Naive thymus-derived CD4-positive, alpha-beta T cell (primary cell): ENCODE measurements around the gene ZC2HC1B. TPM values are rescaled to one million over a fixed set of nuclear protein-coding genes. Genes with fewer than 3 reads are reported as not detected.

Experiments used
- ATAC-seq: fragments of 150-1000 bp; cut with Tn5 transposase; 2 replicates; pipeline ENCODE4 v1.10.0; 2021; ENCODE audit warnings: mild to moderate bottlenecking, moderate library complexity
- CTCF ChIA-PET: fragments of 350-600 bp; sonication (Branson Sonifier 250); formaldehyde crosslinking; loops from one replicate; lab custom pipeline; 2021; ENCODE audit warnings: antibody characterized with exemption; lab: Charles Lee
- POLR2A ChIA-PET: fragments of 350-600 bp; sonication (Branson Sonifier 250); formaldehyde crosslinking; loops from one replicate; lab custom pipeline; 2021; ENCODE audit warnings: antibody characterized with exemption, inconsistent platforms; lab: Charles Lee
- DNase-seq, 9 donors: peaks; one replicate each; pipeline versions ENCODE4 v3.0.0 to v3.0.0-alpha.2; 2020 to 2022; ENCODE audit warnings: mixed read lengths in 1 of 9
- H3K27ac ChIP-seq: one replicate; pipeline ENCODE4 v1.7.0; 2013; ENCODE audit warnings: mild to moderate bottlenecking, low read depth, low read length, moderate library complexity
- H3K27me3 ChIP-seq, 2 donors: one replicate each; pipeline ENCODE4 v1.7.0; 2013; ENCODE audit warnings: low read length in 2 of 2, mild to moderate bottlenecking in 2 of 2, moderate library complexity in 2 of 2; ENCODE audit not compliant: control insufficient read depth in 2 of 2, insufficient read depth in 2 of 2
- H3K36me3 ChIP-seq, 3 experiments: 1 replicate in 2 of 3; 2 replicates in 1 of 3; pipeline ENCODE4 v1.7.0; 2013; ENCODE audit warnings: low read length in 3 of 3, mild to moderate bottlenecking in 3 of 3, moderate library complexity in 1 of 3; ENCODE audit not compliant: insufficient read depth in 3 of 3, control insufficient read depth in 2 of 3
- H3K4me1 ChIP-seq, 2 donors: one replicate each; pipeline ENCODE4 v1.7.0; 2013; ENCODE audit warnings: low read length in 2 of 2, mild to moderate bottlenecking in 2 of 2, moderate library complexity in 1 of 2; ENCODE audit not compliant: control insufficient read depth in 2 of 2, insufficient read depth in 2 of 2
- H3K4me3 ChIP-seq: 2 replicates; pipeline ENCODE4 v1.7.0; 2013; ENCODE audit warnings: mild to moderate bottlenecking, low read length
- H3K9me3 ChIP-seq, 3 experiments: 1 replicate in 2 of 3; 2 replicates in 1 of 3; pipeline ENCODE4 v1.7.0; 2013; ENCODE audit warnings: low read length in 3 of 3; ENCODE audit not compliant: control insufficient read depth in 2 of 3
- H3K27ac Mint-ChIP-seq, 9 donors: one replicate each; pipeline ENCODE4 v1.8.0; 2020 to 2022; ENCODE audit warnings: mixed read lengths in 9 of 9, mild to moderate bottlenecking in 8 of 9, moderate library complexity in 5 of 9, inconsistent platforms in 2 of 9
- H3K27me3 Mint-ChIP-seq, 5 donors: one replicate each; pipeline ENCODE4 v1.8.0; 2021 to 2022; ENCODE audit warnings: mixed read lengths in 5 of 5, mild to moderate bottlenecking in 1 of 5
- H3K36me3 Mint-ChIP-seq, 5 donors: one replicate each; pipeline ENCODE4 v1.8.0; 2020 to 2022; ENCODE audit warnings: mixed read lengths in 5 of 5, mild to moderate bottlenecking in 3 of 5, inconsistent platforms in 1 of 5
- H3K4me1 Mint-ChIP-seq, 7 donors: one replicate each; pipeline ENCODE4 v1.8.0; 2020 to 2022; ENCODE audit warnings: mixed read lengths in 7 of 7, mild to moderate bottlenecking in 3 of 7, inconsistent platforms in 1 of 7
- H3K4me3 Mint-ChIP-seq, 10 donors: one replicate each; pipeline ENCODE4 v1.8.0; 2020 to 2022; ENCODE audit warnings: mild to moderate bottlenecking in 10 of 10, mixed read lengths in 10 of 10, moderate library complexity in 6 of 10, inconsistent platforms in 2 of 10
- H3K9me3 Mint-ChIP-seq, 11 donors: one replicate each; pipeline ENCODE4 v1.8.0; 2020 to 2022; ENCODE audit warnings: mixed read lengths in 11 of 11, mild to moderate bottlenecking in 4 of 11, inconsistent platforms in 1 of 11, moderate library complexity in 1 of 11
- intact Hi-C, 2 donors: fragments of 100-400 bp; cut with micrococcal nuclease; formaldehyde crosslinking; loops; one replicate each; pipeline ENCODE4 v1.15.1; 2023
- polyA plus RNA-seq, 2 donors: library from polyadenylated mRNA; unstranded; fragments of 300-500 nt; fragmentation: Illumina TruSeq; gene quantifications; one replicate each; pipeline ENCODE4 v1.2.3, GENCODE V29; 2021
- total RNA-seq, 6 experiments: library from RNA in 5 of 6; stranded (reverse) in 5 of 6; gene quantifications; 1 replicate in 5 of 6; 2 replicates in 1 of 6; pipeline ENCODE4 v1.2.3 and lab custom pipeline; 2021 to 2026

Gene ZC2HC1B
- total RNA-seq (under 1 TPM in 1 of 5 experiments, not detected in 4; 0.49 TPM), polyA plus RNA-seq (not detected), total RNA-seq (lab: John Stamatoyannopoulos, UW) (not detected)

GRCh38 chr6:143864234-143864633 lies at the start of gene ZC2HC1B:
Gene ZC2HC1B (plus strand): TSS chr6:143864474. CDS start chr6:143864540, 66 bp downstream.
- Histone ChIP-seq H3K4me1 (no peaks in the 10 kb centered on the region), H3K9me3 (no peaks in the 10 kb centered on the region), H3K4me3 (no peak within 1 kb of the TSS), H3K27ac (no peak within 1 kb of the TSS), H3K27me3 (no peaks in the 10 kb centered on the region), H3K36me3 (peaks cover 0 to 51% (median 16%) of the 10 kb centered on the region in 3 experiments)
- Mint-ChIP-seq H3K4me1 (no peaks in the 10 kb centered on the region), H3K27ac (peak within 1 kb of the TSS in 1 of 9 donors; percentile 8), H3K27me3 (no peaks in the 10 kb centered on the region), H3K36me3 (peaks cover 23 to 70% (median 53%) of the 10 kb centered on the region in 5 donors), H3K9me3 (peaks cover 0 to 15% (median 2%) of the 10 kb centered on the region in 11 donors), H3K4me3 (no peak within 1 kb of the TSS)
- DNase-seq, result no peak
- POLR2A ChIA-PET, result no interaction called here
- CTCF ChIA-PET, result no interaction called here
- ATAC-seq, result no peak
- intact Hi-C loops, result no loop called here

GRCh38 chr6:143817621-143818020 lies 46.7 kb upstream of the ZC2HC1B start:
- no peaks in the 10 kb centered on the region for H3K9me3 ChIP-seq
- H3K4me3 Mint-ChIP-seq, result no peak overlapping the region
- H3K27ac Mint-ChIP-seq, result no peak overlapping the region
- no peaks in the 10 kb centered on the region for H3K27me3 Mint-ChIP-seq
- ChIA-PET CTCF (no interaction called here), POLR2A (no interaction called here)
- intact Hi-C loops, result no loop called here
- DNase-seq, result no peak
- H3K27me3 ChIP-seq, result no peaks in the 10 kb centered on the region
- peaks cover 0 to 10% (median 4%) of the 10 kb centered on the region in 5 donors for H3K36me3 Mint-ChIP-seq
- H3K4me3 ChIP-seq, result no peak overlapping the region
- H3K4me1 Mint-ChIP-seq, result peaks cover 0 to 3% (median 0%) of the 10 kb centered on the region in 7 donors
- no peak for ATAC-seq
- no peaks in the 10 kb centered on the region for H3K9me3 Mint-ChIP-seq
- no peak overlapping the region for H3K27ac ChIP-seq
- H3K4me1 ChIP-seq, result no peaks in the 10 kb centered on the region
- H3K36me3 ChIP-seq, result no peaks in the 10 kb centered on the region

- Mint-ChIP-seq H3K9me3 (no peaks in the 10 kb centered on the region), H3K4me3 (no peak overlapping the region), H3K4me1 (peaks cover 0 to 6% (median 0%) of the 10 kb centered on the region in 7 donors), H3K36me3 (peaks cover 0 to 19% (median 4%) of the 10 kb centered on the region in 5 donors), H3K27me3 (no peaks in the 10 kb centered on the region), H3K27ac (no peak overlapping the region)
- H3K4me3 ChIP-seq, result no peak overlapping the region
- no peak for ATAC-seq
- intact Hi-C loops, result no loop called here
- H3K36me3 ChIP-seq, result no peaks in the 10 kb centered on the region
- H3K4me1 ChIP-seq, result no peaks in the 10 kb centered on the region
- H3K27ac ChIP-seq, result no peak overlapping the region
- ChIA-PET CTCF (no interaction called here), POLR2A (no interaction called here)
- H3K9me3 ChIP-seq, result no peaks in the 10 kb centered on the region
- DNase-seq, result no peak
- no peaks in the 10 kb centered on the region for H3K27me3 ChIP-seq
Measured at GRCh38 chr6:143821359-143821758, 42.9 kb upstream of the ZC2HC1B start.

- H3K27me3 Mint-ChIP-seq, result no peaks in the 10 kb centered on the region
- Histone ChIP-seq H3K4me1 (no peaks in the 10 kb centered on the region), H3K4me3 (no peak overlapping the region), H3K27me3 (no peaks in the 10 kb centered on the region), H3K9me3 (no peaks in the 10 kb centered on the region), H3K27ac (no peak overlapping the region), H3K36me3 (no peaks in the 10 kb centered on the region)
- DNase-seq (no peak), ATAC-seq (no peak)
- H3K27ac Mint-ChIP-seq, result no peak overlapping the region
- peaks cover 0 to 6% (median 0%) of the 10 kb centered on the region in 7 donors for H3K4me1 Mint-ChIP-seq
- CTCF ChIA-PET, result no interaction called here
- POLR2A ChIA-PET, result no interaction called here
- H3K4me3 Mint-ChIP-seq, result no peak overlapping the region
- H3K9me3 Mint-ChIP-seq, result no peaks in the 10 kb centered on the region
- peaks cover 0 to 14% (median 4%) of the 10 kb centered on the region in 5 donors for H3K36me3 Mint-ChIP-seq
- intact Hi-C loops, result no loop called here
Measured at GRCh38 chr6:143822584-143823024, 41.7 kb upstream of the ZC2HC1B start.

GRCh38 chr6:143823548-143823947 lies 40.7 kb upstream of the ZC2HC1B start:
- no peak overlapping the region for H3K4me3 Mint-ChIP-seq
- H3K4me1 Mint-ChIP-seq, result peaks cover 0 to 6% (median 0%) of the 10 kb centered on the region in 7 donors
- H3K36me3 Mint-ChIP-seq, result peaks cover 0 to 12% (median 2%) of the 10 kb centered on the region in 5 donors
- no peak overlapping the region for H3K4me3 ChIP-seq
- no peak for DNase-seq
- intact Hi-C loops, result no loop called here
- no peaks in the 10 kb centered on the region for H3K4me1 ChIP-seq
- no peaks in the 10 kb centered on the region for H3K27me3 Mint-ChIP-seq
- no peaks in the 10 kb centered on the region for H3K9me3 ChIP-seq
- H3K27ac ChIP-seq, result no peak overlapping the region
- H3K36me3 ChIP-seq, result no peaks in the 10 kb centered on the region
- no peak for ATAC-seq
- H3K27me3 ChIP-seq, result no peaks in the 10 kb centered on the region
- ChIA-PET CTCF (interaction anchor here (0.8 kb wide), 1 partner anchor 248 kb away, joined by 5 read pairs; no protein-coding TSS in a partner anchor), POLR2A (no interaction called here)
- H3K27ac Mint-ChIP-seq, result no peak overlapping the region
- no peaks in the 10 kb centered on the region for H3K9me3 Mint-ChIP-seq

- H3K27ac Mint-ChIP-seq, result no peak overlapping the region
- H3K4me1 Mint-ChIP-seq, result peaks cover 0 to 4% (median 0%) of the 10 kb centered on the region in 7 donors
- intact Hi-C loops, result no loop called here
- ATAC-seq, result no peak
- Histone ChIP-seq H3K4me1 (no peaks in the 10 kb centered on the region), H3K9me3 (no peaks in the 10 kb centered on the region), H3K36me3 (no peaks in the 10 kb centered on the region), H3K4me3 (no peak overlapping the region), H3K27me3 (no peaks in the 10 kb centered on the region), H3K27ac (no peak overlapping the region)
- H3K36me3 Mint-ChIP-seq, result peaks cover 0 to 6% (median 2%) of the 10 kb centered on the region in 5 donors
- H3K4me3 Mint-ChIP-seq, result no peak overlapping the region
- H3K27me3 Mint-ChIP-seq, result no peaks in the 10 kb centered on the region
- no peak for DNase-seq
- ChIA-PET POLR2A (interaction anchor here (0.9 kb wide), 1 partner anchor 14 kb away, joined by 3 read pairs; the partner anchor contains the start of gene LTV1), CTCF (no interaction called here)
- no peaks in the 10 kb centered on the region for H3K9me3 Mint-ChIP-seq
Measured at GRCh38 chr6:143828572-143828971, 35.7 kb upstream of the ZC2HC1B start.

- Histone ChIP-seq H3K36me3 (no peaks in the 10 kb centered on the region), H3K9me3 (no peaks in the 10 kb centered on the region), H3K27me3 (no peaks in the 10 kb centered on the region), H3K4me1 (no peaks in the 10 kb centered on the region), H3K27ac (no peak overlapping the region), H3K4me3 (no peak overlapping the region)
- ATAC-seq (no peak), DNase-seq (no peak)
- ChIA-PET CTCF (no interaction called here), POLR2A (no interaction called here)
- H3K4me1 Mint-ChIP-seq, result peaks cover 0 to 3% (median 0%) of the 10 kb centered on the region in 7 donors
- H3K27ac Mint-ChIP-seq, result no peak overlapping the region
- peaks cover 0 to 1% (median 0%) of the 10 kb centered on the region in 11 donors for H3K9me3 Mint-ChIP-seq
- H3K27me3 Mint-ChIP-seq, result no peaks in the 10 kb centered on the region
- H3K36me3 Mint-ChIP-seq, result no peaks in the 10 kb centered on the region
- intact Hi-C loops, result no loop called here
- no peak overlapping the region for H3K4me3 Mint-ChIP-seq
Measured at GRCh38 chr6:143836150-143836549, 28.1 kb upstream of the ZC2HC1B start.
